ENCODE measurements around the gene USP36.

DNA sequence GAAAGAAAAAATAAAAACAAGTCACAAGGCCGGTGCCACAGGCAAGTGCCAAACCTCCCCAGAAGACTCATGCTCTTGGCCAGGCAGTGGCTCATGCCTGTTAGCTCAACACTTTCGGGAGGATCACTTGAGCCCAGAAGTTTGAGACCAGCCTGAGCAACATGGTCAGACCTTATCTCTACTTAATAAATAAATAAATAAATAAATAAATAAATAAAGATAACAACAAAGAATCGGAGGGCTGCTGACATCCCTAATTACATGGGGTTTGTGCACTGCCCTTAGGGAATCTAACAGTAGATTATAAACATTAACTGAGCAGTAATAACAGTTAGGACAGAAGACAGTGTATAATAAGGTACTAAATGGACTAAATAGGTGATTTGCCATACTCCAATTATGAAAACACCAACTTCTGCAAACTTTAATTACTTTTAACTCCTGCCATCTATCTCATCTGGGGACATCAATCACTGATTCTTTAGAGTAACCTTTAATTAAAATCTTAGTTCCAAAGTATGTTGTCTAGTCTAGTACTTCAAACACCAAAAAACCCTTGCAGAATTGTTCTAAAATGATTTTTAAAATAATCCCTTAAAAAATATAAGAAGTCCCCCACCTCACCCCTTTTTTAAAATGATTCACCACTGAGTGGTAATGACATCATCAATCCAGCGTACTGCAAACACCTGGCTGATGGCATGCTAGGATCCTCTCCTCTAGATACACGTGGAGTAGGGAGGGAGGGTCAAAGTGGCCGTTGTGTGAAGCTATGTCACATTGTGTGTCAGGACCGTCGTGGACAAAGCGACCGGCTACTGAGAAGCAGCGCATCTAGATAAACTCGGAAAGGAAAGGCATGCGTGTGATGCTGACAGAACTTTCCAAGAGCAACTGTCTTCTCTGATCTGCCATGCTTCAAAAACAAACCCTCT lies 87.0 kb downstream of the USP36 start:
- TF ChIP-seq, protein P1, sequence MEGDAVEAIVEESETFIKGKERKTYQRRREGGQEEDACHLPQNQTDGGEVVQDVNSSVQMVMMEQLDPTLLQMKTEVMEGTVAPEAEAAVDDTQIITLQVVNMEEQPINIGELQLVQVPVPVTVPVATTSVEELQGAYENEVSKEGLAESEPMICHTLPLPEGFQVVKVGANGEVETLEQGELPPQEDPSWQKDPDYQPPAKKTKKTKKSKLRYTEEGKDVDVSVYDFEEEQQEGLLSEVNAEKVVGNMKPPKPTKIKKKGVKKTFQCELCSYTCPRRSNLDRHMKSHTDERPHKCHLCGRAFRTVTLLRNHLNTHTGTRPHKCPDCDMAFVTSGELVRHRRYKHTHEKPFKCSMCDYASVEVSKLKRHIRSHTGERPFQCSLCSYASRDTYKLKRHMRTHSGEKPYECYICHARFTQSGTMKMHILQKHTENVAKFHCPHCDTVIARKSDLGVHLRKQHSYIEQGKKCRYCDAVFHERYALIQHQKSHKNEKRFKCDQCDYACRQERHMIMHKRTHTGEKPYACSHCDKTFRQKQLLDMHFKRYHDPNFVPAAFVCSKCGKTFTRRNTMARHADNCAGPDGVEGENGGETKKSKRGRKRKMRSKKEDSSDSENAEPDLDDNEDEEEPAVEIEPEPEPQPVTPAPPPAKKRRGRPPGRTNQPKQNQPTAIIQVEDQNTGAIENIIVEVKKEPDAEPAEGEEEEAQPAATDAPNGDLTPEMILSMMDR (IDR thresholded peaks at IDR 0.05) = no peak
- no peak for TF ChIP-seq POLR2A (IDR thresholded peaks at IDR 0.05)

Data from lower leg skin (tissue), 3 donors.